K562 (cell line): Measurements from ENCODE around the gene SSBP2. TPM values are rescaled to one million over a fixed set of nuclear protein-coding genes. Genes with fewer than 3 reads are reported as not detected.

Experiments used
- ARID1B ChIP-seq: fragments of 450-650 bp; IDR thresholded peaks from 2 replicates; pipeline ENCODE4 v1.6.1; 2016; ENCODE audit warnings: antibody characterized with exemption, mild to moderate bottlenecking, inconsistent platforms
- BRF1 ChIP-seq: IDR thresholded peaks from 3 replicates; pipeline ENCODE4 v1.6.1; 2011; ENCODE audit warnings: borderline replicate concordance, mild to moderate bottlenecking; ENCODE audit not compliant: insufficient read length; ENCODE audit errors: extremely low read depth
- CSDE1 ChIP-seq, 2 experiments: fragments of 450-650 bp; IDR thresholded peaks; 2 replicates each; pipeline ENCODE4 v1.6.1; 2016; ENCODE audit warnings: mild to moderate bottlenecking in 1 of 2
- EWSR1 ChIP-seq: fragments of 450-650 bp; IDR thresholded peaks from 2 replicates; pipeline ENCODE4 v1.6.1; 2018; ENCODE audit warnings: borderline replicate concordance, mild to moderate bottlenecking, low read depth, moderate library complexity; ENCODE audit not compliant: partially characterized antibody
- FOS ChIP-seq: IDR thresholded peaks from 3 replicates; pipeline ENCODE4 v1.6.1; 2011; ENCODE audit not compliant: insufficient read length; ENCODE audit errors: extremely low read depth
- HEY1 ChIP-seq: fragments of 250-450 bp; sonication (Bioruptor Pico); IDR thresholded peaks from 2 replicates; pipeline ENCODE4 v1.5.0; 2020; ENCODE audit warnings: mild to moderate bottlenecking, moderate library complexity, borderline replicate concordance
- ILF3 ChIP-seq: fragments of 450-650 bp; IDR thresholded peaks from 2 replicates; pipeline ENCODE4 v1.6.1; 2018; ENCODE audit warnings: antibody characterized with exemption, mild to moderate bottlenecking, moderate library complexity, borderline replicate concordance
- MCM7 ChIP-seq, 2 experiments: fragments of 450-650 bp; IDR thresholded peaks; 2 replicates each; pipeline ENCODE4 v1.6.1; 2016 to 2018
- MEIS2 ChIP-seq: fragments of 450-650 bp; IDR thresholded peaks from 2 replicates; pipeline ENCODE4 v1.6.1; 2014; ENCODE audit warnings: mild to moderate bottlenecking; ENCODE audit not compliant: partially characterized antibody
- TCF15 ChIP-seq: fragments of 250-450 bp; sonication (Bioruptor Pico); IDR thresholded peaks from 2 replicates; pipeline ENCODE4 v1.8.0; 2022; ENCODE audit warnings: moderate library complexity, mild to moderate bottlenecking, inconsistent platforms
- ZBTB5 ChIP-seq: fragments of 450-650 bp; IDR thresholded peaks from 2 replicates; pipeline ENCODE4 v1.6.1; 2017; ENCODE audit warnings: antibody characterized with exemption
- ZNF24 ChIP-seq: fragments of 450-650 bp; IDR thresholded peaks from 2 replicates; pipeline ENCODE4 v1.6.1; 2016
- ZNF316 ChIP-seq: fragments of 450-650 bp; IDR thresholded peaks from 2 replicates; pipeline ENCODE4 v1.6.1; 2016
- ZNF561 ChIP-seq: fragments of 450-650 bp; formaldehyde crosslinking; conservative IDR thresholded peaks from 2 replicates; pipeline ENCODE4 v1.4.0; 2020; ENCODE audit warnings: mild to moderate bottlenecking, moderate library complexity
- polyA plus RNA-seq, 8 experiments: library from polyadenylated mRNA; depleted of rRNA in 4 of 8; stranded (reverse) in 5 of 8; unstranded in 3 of 8; fragments of >200 nt; fragmentation: Nextera tagmentation in 2 of 8; fragmentation: Illumina TruSeq in 1 of 8; extraction: Ambion mirVana in 2 of 8; extraction: Trizol in 1 of 8; gene quantifications; 2 replicates each; pipeline versions ENCODE4 v1.2.1 to v1.2.3, GENCODE V29; 2011 to 2014; ENCODE audit warnings: inconsistent platforms in 1 of 8, missing spikeins in 1 of 8
- total RNA-seq, 7 experiments: library from RNA; depleted of rRNA in 6 of 7; stranded (reverse); fragments of >200 nt in 6 of 7; fragmentation: Illumina TruSeq in 2 of 7; extraction: Trizol in 2 of 7; gene quantifications; 2 replicates each; pipeline versions ENCODE4 v1.2.1 to v1.2.3, GENCODE V29; 2011 to 2021; ENCODE audit warnings: low replicate concordance in 1 of 7
- TF ChIP-seq, protein P1 (sequence below), 2 experiments: fragments of 450-650 bp; IDR thresholded peaks; 2 replicates each; pipeline ENCODE4 v1.6.1; 2016; ENCODE audit warnings: mild to moderate bottlenecking in 2 of 2, borderline replicate concordance in 1 of 2, low read depth in 1 of 2, moderate library complexity in 1 of 2
- TF ChIP-seq, protein P2 (sequence below): fragments of 450-650 bp; IDR thresholded peaks from 2 replicates; pipeline ENCODE4 v1.6.1; 2016; ENCODE audit warnings: low read depth, mild to moderate bottlenecking, moderate library complexity

The SSBP2 gene
- total and polyA plus RNA-seq, 9 of the 15 experiments (the other 6 are each of a cell fraction or from before 2014, with no cell fraction given) = 22.3 to 133 (median 42.1) TPM

DNA sequence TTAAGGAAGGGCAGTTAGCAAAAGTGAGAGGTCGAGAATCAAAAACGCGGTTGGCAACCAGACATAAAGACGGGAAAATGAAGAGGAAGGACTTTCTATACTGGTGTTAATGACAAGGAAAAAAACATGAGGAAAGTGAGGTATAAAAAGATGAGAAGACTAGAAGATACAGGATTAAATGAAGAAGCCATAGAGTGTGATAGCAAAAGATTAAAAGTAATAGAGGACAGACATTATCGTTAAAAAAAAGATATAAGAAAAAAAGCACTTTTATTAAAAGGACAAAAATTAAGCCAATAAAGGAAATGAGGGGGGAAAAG is 1.7 kb upstream of the SSBP2 start (continued):
- no peak for TF ChIP-seq ILF3
- 0 out of 2 replicates have a peak, but pooled peaks have one; percentile 7 for TF ChIP-seq ARID1B
- TF ChIP-seq CSDE1 (IDR thresholded peaks at IDR 0.05) = no peak
- 0 out of 2 replicates have a peak, but pooled peaks have one; percentile 6 for TF ChIP-seq ZNF316
- TF ChIP-seq MEIS2 = no peak
- 0 out of 4 replicates have a peak, but pooled peaks of 1 of the 2 experiments have one; percentile 19 for TF ChIP-seq MCM7 (IDR thresholded peaks at IDR 0.05)
- TF ChIP-seq, protein P1, sequence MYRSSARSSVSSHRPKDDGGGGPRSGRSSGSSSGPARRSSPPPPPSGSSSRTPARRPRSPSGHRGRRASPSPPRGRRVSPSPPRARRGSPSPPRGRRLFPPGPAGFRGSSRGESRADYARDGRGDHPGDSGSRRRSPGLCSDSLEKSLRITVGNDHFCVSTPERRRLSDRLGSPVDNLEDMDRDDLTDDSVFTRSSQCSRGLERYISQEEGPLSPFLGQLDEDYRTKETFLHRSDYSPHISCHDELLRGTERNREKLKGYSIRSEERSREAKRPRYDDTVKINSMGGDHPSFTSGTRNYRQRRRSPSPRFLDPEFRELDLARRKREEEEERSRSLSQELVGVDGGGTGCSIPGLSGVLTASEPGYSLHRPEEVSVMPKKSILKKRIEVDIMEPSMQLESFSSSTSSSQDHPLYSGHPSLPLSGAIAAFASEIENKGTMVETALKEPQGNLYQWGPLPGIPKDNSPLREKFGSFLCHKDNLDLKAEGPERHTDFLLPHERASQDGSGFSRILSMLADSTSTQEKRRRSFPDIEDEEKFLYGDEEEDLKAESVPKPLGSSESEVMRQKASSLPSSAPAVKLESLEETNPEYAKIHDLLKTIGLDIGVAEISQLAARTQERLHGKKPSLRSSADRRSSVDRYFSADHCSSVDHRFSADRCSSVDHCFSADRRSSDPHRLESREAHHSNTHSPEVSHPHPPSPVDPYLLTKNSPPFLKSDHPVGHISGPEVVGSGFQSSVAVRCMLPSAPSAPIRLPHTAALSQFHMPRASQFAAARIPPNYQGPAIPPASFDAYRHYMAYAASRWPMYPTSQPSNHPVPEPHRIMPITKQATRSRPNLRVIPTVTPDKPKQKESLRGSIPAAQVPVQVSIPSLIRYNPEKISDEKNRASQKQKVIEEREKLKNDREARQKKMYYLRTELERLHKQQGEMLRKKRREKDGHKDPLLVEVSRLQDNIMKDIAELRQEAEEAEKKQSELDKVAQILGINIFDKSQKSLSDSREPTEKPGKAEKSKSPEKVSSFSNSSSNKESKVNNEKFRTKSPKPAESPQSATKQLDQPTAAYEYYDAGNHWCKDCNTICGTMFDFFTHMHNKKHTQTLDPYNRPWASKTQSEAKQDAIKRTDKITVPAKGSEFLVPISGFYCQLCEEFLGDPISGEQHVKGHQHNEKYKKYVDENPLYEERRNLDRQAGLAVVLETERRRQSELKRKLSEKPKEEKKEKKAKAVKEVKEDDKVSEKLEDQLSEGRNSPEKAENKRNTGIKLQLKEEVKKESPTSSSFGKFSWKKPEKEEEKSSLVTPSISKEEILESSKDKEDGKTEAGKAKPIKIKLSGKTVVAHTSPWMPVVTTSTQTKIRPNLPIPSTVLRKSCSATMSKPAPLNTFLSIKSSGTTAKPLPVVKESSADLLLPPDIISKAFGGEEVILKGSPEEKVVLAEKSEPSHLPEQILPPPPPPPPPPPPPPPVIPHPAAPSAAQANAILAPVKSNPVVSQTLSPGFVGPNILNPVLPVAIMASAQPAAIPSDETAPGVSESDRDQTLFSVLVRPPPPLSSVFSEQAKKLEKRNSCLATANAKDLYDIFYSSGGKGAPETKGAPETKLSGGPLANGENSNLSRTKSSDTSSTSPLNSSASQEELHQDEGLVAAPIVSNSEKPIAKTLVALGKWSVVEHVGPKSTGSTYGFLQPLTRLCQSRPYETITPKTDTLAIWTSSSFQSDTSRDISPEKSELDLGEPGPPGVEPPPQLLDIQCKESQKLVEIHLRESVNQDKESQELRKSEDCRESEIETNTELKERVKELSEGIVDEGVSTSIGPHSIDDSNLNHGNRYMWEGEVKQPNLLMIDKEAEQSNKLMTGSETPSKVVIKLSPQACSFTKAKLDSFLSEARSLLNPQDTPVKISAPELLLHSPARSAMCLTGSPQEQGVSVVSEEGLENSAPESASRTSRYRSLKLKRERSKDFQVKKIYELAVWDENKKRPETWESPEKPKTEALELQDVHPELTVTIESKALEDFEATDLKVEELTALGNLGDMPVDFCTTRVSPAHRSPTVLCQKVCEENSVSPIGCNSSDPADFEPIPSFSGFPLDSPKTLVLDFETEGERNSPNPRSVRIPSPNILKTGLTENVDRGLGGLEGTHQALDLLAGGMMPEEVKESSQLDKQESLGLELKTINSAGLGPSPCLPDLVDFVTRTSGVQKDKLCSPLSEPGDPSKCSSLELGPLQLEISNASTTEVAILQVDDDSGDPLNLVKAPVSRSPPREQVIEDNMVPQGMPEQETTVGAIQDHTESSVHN (IDR thresholded peaks at IDR 0.05; ENCODE audit: borderline replicate concordance in 1 of 2, low read depth in 1 of 2) = 0 out of 4 replicates have a peak, but pooled peaks of 1 of the 2 experiments have one; percentile 5
- no peak for TF ChIP-seq TCF15 (CRISPR knock-in tag)
- TF ChIP-seq BRF1 = no peak
- TF ChIP-seq, protein P2, sequence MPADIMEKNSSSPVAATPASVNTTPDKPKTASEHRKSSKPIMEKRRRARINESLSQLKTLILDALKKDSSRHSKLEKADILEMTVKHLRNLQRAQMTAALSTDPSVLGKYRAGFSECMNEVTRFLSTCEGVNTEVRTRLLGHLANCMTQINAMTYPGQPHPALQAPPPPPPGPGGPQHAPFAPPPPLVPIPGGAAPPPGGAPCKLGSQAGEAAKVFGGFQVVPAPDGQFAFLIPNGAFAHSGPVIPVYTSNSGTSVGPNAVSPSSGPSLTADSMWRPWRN = 0 out of 2 replicates have a peak, but pooled peaks have one; percentile 7
- TF ChIP-seq ZBTB5 = peak; percentile 44
- TF ChIP-seq ZNF24 = no peak
- no peak for TF ChIP-seq HEY1 (CRISPR knock-in tag)
- TF ChIP-seq EWSR1 = no peak
- TF ChIP-seq FOS = no peak
- no peak for TF ChIP-seq ZNF561 (CRISPR knock-in tag)
